Lung (tissue), 12 donors: ENCODE measurements around the gene RASL10A. TPM values are rescaled to one million over a fixed set of nuclear protein-coding genes. Genes with fewer than 3 reads are reported as not detected.
A peak's percentile ranks its signal among the peaks of the same experiment; 100 is the strongest.

ENCODE experiments used
- ATAC-seq: fragments of 200-7000 bp; cut with Tn5 transposase; one replicate; pipeline ENCODE4 v1.9.1; 2020; ENCODE audit warnings: moderate number of reproducible peaks; ENCODE audit not compliant: insufficient read depth, low FRiP score
- DNase-seq, 3 donors: peaks; one replicate each; pipeline ENCODE4 v3.0.0-alpha.2; 2013 to 2017
- H3K27ac ChIP-seq, 2 donors: one replicate each; pipeline ENCODE4 v1.5.1; 2013; ENCODE audit warnings: mild to moderate bottlenecking in 2 of 2, moderate library complexity in 2 of 2, control low read depth in 1 of 2, inconsistent platforms in 1 of 2, low read depth in 1 of 2, low read length in 1 of 2
- H3K27me3 ChIP-seq, 3 donors: one replicate each; pipeline ENCODE4 v1.5.1; 2013; ENCODE audit warnings: low read length in 2 of 3; ENCODE audit not compliant: control insufficient read depth in 3 of 3, insufficient read depth in 3 of 3
- H3K36me3 ChIP-seq, 4 donors: one replicate each; pipeline ENCODE4 v1.5.1; 2013; ENCODE audit warnings: low read length in 4 of 4, mild to moderate bottlenecking in 1 of 4, moderate library complexity in 1 of 4; ENCODE audit not compliant: control insufficient read depth in 4 of 4, insufficient read depth in 4 of 4
- H3K4me1 ChIP-seq, 5 donors: one replicate each; pipeline ENCODE4 v1.5.1; 2013; ENCODE audit warnings: low read length in 5 of 5, mild to moderate bottlenecking in 2 of 5, moderate library complexity in 1 of 5; ENCODE audit not compliant: control insufficient read depth in 5 of 5, insufficient read depth in 5 of 5
- H3K4me3 ChIP-seq: one replicate; pipeline ENCODE4 v1.5.1; 2013; ENCODE audit warnings: mild to moderate bottlenecking, control low read depth, moderate library complexity
- H3K9ac ChIP-seq, 2 donors: one replicate each; pipeline ENCODE4 v1.5.1; 2013; ENCODE audit warnings: low read length in 2 of 2, control low read depth in 1 of 2; ENCODE audit not compliant: insufficient read depth in 1 of 2
- H3K9me3 ChIP-seq, 4 donors: one replicate each; pipeline ENCODE4 v1.5.1; 2013; ENCODE audit warnings: low read length in 3 of 4, mild to moderate bottlenecking in 1 of 4, moderate library complexity in 1 of 4; ENCODE audit not compliant: control insufficient read depth in 4 of 4, insufficient read depth in 3 of 4
- WGBS, 2 donors: extraction: QIAGEN DNeasy Blood & Tissue Kit; methylation state at CpG; one replicate each; pipeline ENCODE4 v1.1.7; 2013; 5-methylcytosine and 5-hydroxymethylcytosine counted together
- polyA plus RNA-seq, 2 donors: library from polyadenylated mRNA; stranded (reverse); fragments of 200-250 nt; gene quantifications; one replicate each; pipeline ENCODE4 v1.2.1, GENCODE V29; 2013
- total RNA-seq, 2 donors: library from RNA; depleted of rRNA in 1 of 2; stranded (reverse); fragments of >200 nt in 1 of 2; gene quantifications; one replicate each; pipeline ENCODE4 v1.2.1, GENCODE V29; 2014 to 2021
- TF ChIP-seq, protein P1 (sequence below): IDR thresholded peaks from 2 replicates; pipeline ENCODE4 v1.5.1; 2012; ENCODE audit warnings: mild to moderate bottlenecking; ENCODE audit errors: control extremely low read depth, extremely low read depth
- donor health status: control.
- donor health status: control.
- donor health status: Bipolar disorder and iron deficiency.
- donor health status: healthy.
- donor health status: DM: yes; HTN: yes; CAD: no.

Gene RASL10A
- total and polyA plus RNA-seq, 4 donors = 0.71 to 3.3 (median 2.0) TPM; not detected in 1

DNA sequence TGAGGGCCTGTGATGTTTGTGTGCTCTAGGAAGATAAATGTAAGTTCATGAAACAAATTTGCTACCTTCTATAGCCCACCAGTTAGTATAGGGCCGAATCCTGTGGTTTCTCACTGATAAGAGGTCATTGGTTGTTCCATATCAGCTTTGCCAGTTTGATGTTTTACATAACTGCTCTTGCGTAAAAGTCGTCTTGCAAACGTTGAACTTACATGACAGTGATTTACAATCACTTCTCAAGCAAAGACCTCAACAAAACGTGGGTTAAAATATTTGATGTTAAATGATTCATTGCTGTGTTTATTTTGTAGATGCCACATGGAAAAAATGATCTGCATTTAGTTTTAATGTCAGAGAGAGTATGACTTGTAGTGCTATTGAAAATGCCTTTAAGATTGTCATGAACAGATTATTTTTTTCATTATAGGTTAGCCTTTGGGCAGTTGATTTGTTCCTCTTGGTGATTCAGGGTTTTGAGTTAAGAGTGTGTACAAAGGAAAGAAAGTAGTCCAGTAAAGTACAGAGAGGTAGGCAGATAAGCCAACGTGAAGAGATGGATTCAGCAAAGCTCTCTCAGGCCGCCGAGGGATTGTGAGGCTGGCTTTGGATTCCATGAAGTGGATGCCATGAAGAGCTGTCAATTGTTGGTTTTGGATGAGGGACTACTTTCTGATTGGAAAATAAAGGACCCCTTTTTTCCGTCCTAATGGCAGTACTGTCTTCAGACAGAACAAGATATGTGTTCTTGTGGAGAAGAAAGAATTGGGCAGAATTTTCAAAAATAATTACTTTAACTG, 44.8 kb downstream of the RASL10A start:
- peaks cover 12 to 51% (median 24%) of the 10 kb centered on the region in 5 donors for H3K4me1 ChIP-seq
- H3K27ac ChIP-seq = no peak overlapping the region

DNA sequence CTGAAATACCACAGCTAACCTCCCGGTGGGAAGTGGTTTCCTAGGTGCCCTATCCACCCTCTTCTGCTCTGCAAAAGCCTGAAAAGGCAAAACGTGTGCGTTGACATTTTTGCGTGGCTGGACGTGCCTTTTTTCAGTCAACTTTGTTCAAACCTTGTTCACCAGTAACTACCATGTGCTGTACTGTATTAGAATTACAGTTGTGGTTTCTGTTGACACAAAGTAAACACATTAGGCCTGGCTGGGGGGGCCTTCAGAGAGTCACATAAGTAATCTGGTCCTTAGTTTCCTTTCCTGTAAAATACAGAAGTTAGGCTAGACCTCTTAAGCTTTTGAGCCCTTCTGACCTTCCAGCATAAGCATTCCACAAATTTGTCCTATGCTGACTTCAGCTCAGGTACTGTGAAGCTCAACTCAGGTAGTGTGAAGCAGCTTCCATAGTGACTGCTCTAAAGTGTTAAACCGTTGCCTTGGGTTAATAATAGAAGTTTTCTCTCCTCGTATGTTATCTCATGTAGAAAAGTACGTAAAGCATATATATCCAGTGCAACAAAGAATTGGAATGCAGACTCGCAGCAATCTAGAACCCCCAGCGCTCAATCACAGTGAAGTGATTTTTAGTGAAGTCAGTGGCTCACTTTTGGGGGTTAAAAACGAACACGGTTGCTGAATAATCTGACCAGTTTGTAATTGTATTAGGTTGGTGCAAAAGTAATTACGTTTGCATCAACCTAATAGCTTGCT, 45.6 kb downstream of the RASL10A start:
- Histone ChIP-seq H3K27me3 (no peaks in the 10 kb centered on the region), H3K4me3 (peak overlapping the region; percentile 89), H3K27ac (no peak overlapping the region), H3K36me3 (peaks cover 12 to 31% (median 26%) of the 10 kb centered on the region in 4 donors), H3K9ac (peak overlapping the region; percentile 83 to 93), H3K4me1 (peaks cover 12 to 51% (median 24%) of the 10 kb centered on the region in 5 donors), H3K9me3 (no peaks in the 10 kb centered on the region)
- TF ChIP-seq, protein P1, sequence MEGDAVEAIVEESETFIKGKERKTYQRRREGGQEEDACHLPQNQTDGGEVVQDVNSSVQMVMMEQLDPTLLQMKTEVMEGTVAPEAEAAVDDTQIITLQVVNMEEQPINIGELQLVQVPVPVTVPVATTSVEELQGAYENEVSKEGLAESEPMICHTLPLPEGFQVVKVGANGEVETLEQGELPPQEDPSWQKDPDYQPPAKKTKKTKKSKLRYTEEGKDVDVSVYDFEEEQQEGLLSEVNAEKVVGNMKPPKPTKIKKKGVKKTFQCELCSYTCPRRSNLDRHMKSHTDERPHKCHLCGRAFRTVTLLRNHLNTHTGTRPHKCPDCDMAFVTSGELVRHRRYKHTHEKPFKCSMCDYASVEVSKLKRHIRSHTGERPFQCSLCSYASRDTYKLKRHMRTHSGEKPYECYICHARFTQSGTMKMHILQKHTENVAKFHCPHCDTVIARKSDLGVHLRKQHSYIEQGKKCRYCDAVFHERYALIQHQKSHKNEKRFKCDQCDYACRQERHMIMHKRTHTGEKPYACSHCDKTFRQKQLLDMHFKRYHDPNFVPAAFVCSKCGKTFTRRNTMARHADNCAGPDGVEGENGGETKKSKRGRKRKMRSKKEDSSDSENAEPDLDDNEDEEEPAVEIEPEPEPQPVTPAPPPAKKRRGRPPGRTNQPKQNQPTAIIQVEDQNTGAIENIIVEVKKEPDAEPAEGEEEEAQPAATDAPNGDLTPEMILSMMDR = no peak
- peak in 1 of 3 donors; percentile 26 for DNase-seq
- 9 to 12% methylated on average over 13 of the region's 13 CpGs for WGBS, 2 donors
- no peak for ATAC-seq

More for the DNA sequence above, 44.8 kb downstream of the RASL10A start:
- Histone ChIP-seq H3K36me3 (peaks cover 7 to 37% (median 28%) of the 10 kb centered on the region in 4 donors), H3K27me3 (no peaks in the 10 kb centered on the region), H3K9ac (peak overlapping the region in 1 of 2 donors; percentile 83), H3K4me3 (no peak overlapping the region), H3K9me3 (no peaks in the 10 kb centered on the region)
- ATAC-seq (no peak), DNase-seq (no peak)
- WGBS, 2 donors = 13 to 29% methylated on average over 9 of the region's 9 CpGs
- TF ChIP-seq, protein P1 = no peak

DNA sequence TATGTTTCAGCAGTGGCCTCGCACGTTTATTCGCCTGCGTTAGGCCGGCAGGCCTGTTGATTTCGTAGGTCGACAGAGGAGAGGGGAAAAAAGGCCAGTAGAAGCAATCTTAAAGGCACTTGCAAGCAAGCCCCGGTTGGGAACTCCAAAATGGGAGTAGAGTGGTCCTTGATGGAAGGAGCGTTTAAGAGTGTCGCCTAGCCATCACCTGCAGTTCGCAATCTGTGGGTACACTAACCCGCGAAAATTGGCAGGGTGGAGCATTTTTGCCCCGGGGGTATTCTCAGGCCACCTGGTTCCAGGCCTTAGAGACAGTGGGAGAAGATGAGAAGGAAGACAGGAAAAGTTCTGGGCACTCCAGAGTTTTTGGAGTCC, 46.3 kb downstream of the RASL10A start:
- ATAC-seq (no peak), DNase-seq (no peak)
- Histone ChIP-seq H3K27ac (peak overlapping the region; percentile 96 to 97), H3K36me3 (peaks cover 12 to 31% (median 24%) of the 10 kb centered on the region in 4 donors), H3K4me3 (peak overlapping the region; percentile 89), H3K9ac (peak overlapping the region; percentile 83 to 93), H3K27me3 (no peaks in the 10 kb centered on the region), H3K9me3 (no peaks in the 10 kb centered on the region), H3K4me1 (peaks cover 12 to 51% (median 24%) of the 10 kb centered on the region in 5 donors)
- 1 to 3% methylated on average over 14 of the region's 14 CpGs for WGBS, 2 donors
- TF ChIP-seq, protein P1 = no peak
